ENCODE measurements around the gene C10orf90. TPM values are rescaled to one million over a fixed set of nuclear protein-coding genes. Genes with fewer than 3 reads are reported as not detected.

The C10orf90 gene
- total and polyA plus RNA-seq, 2 donors (not counting 3 experiments of a cell fraction or from before 2014, with no cell fraction given), result not detected

DNA sequence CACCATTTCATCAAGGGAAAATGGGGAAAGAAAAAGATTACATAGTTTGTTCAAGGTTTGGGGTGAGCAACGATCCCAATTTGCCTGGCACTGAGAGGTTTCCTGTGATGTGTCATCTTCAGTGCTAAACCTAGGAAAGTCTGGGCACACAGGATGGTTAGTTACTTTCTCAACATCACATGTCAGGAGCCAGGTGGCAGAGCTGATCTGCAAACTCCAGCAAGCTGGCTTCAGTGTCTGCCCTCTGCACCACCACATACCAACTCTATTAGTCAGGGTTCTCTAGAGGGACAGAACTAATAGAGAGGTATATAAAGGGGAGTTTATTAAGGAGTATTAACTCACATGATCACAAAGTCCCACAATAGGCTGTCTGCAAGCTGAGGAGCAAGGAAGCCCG is 293.5 kb downstream of the C10orf90 start:
- dilution Hi-C loops (cut with MboI; ENCODE audit: extremely low pct_ligation_motif_present, low sequenced_read_pairs), result no loop called here
- DNase-seq (ENCODE audit: low read depth, low spot score) (no peak), FAIRE-seq (no peak)
- Histone ChIP-seq H3K9me3 (replicated peaks; ENCODE audit: control insufficient read depth, insufficient read depth, low read length) (no peaks in the 10 kb centered on the region), H4K20me1 (replicated peaks; ENCODE audit: control insufficient read depth, extremely low read depth, insufficient read depth, low read length) (no peaks in the 10 kb centered on the region), H3K27ac (ENCODE audit: insufficient read depth, low read depth, low read length) (no peak overlapping the region), H3K79me2 (ENCODE audit: control insufficient read depth, insufficient read depth, low read length) (no peaks in the 10 kb centered on the region), H3K9me1 (replicated peaks; ENCODE audit: control insufficient read depth, extremely low read depth, insufficient read depth, low read length) (no peaks in the 10 kb centered on the region), H2AFZ (ENCODE audit: low read depth, low read length) (no peak overlapping the region), H3K4me1 (ENCODE audit: control insufficient read depth, extremely low read depth, insufficient read depth, low read length) (no peaks in the 10 kb centered on the region), H3K27me3 (ENCODE audit: control insufficient read depth in 2 of 2, insufficient read depth in 2 of 2, low read length in 2 of 2) (no peaks in the 10 kb centered on the region), H3K4me2 (ENCODE audit: insufficient read depth, low read length) (no peak overlapping the region), H3K9ac (replicated peaks; ENCODE audit: extremely low read depth, insufficient read depth, low read length) (no peak overlapping the region), H3K4me3 (replicated peaks in 1 of 3; ENCODE audit: insufficient read depth in 1 of 3, low read depth in 1 of 3, low read length in 3 of 3) (no peak overlapping the region), H3K36me3 (ENCODE audit: control insufficient read depth in 2 of 2, extremely low read depth in 1 of 2, insufficient read depth in 2 of 2, low read length in 2 of 2) (no peaks in the 10 kb centered on the region)
- intact Hi-C loops (cut with micrococcal nuclease), result no loop called here
- POLR2A ChIA-PET, result no interaction called here
- TF ChIP-seq EZH2 (IDR thresholded peaks at IDR 0.05; ENCODE audit: borderline replicate concordance, low read depth, low read length, severe bottlenecking) (no peak), POLR2A (IDR thresholded peaks at IDR 0.05; ENCODE audit: low read depth, low read length) (no peak), MYC (IDR thresholded peaks at IDR 0.05; ENCODE audit: low read depth, low read length) (no peak), POLR2AphosphoS5 (IDR thresholded peaks at IDR 0.05; ENCODE audit: insufficient read depth, low read depth, low read length) (no peak), JUN (IDR thresholded peaks at IDR 0.05; ENCODE audit: borderline replicate concordance, insufficient read depth, insufficient read length, low read depth) (no peak), MAX (IDR thresholded peaks at IDR 0.05; ENCODE audit: insufficient read depth, insufficient read length) (no peak), CTCF (IDR thresholded peaks at IDR 0.05; ENCODE audit: extremely low read depth in 1 of 2, insufficient read depth in 1 of 2, low read depth in 1 of 2, low read length in 2 of 2) (no peak), GATA2 (IDR thresholded peaks at IDR 0.05; ENCODE audit: insufficient read depth, insufficient read length, low read depth, low read length) (no peak), FOS (IDR thresholded peaks at IDR 0.05; ENCODE audit: borderline replicate concordance, insufficient read depth, low read length) (no peak)
- CTCF ChIA-PET, result no interaction called here
- BruUV-seq (replicated peaks), result no TSS peak
